22Rv1 (cell line): ENCODE data around the gene CBLN4.

Experiments
- ZFX ChIP-seq: fragments of 450-650 bp; IDR thresholded peaks from 2 replicates; pipeline ENCODE4 v1.6.1; 2017; ENCODE audit warnings: antibody characterized with exemption, borderline replicate concordance
- TF ChIP-seq, protein P1 (sequence below): fragments of 450-650 bp; IDR thresholded peaks from 2 replicates; pipeline ENCODE4 v1.5.1; 2017; ENCODE audit warnings: mild to moderate bottlenecking

DNA sequence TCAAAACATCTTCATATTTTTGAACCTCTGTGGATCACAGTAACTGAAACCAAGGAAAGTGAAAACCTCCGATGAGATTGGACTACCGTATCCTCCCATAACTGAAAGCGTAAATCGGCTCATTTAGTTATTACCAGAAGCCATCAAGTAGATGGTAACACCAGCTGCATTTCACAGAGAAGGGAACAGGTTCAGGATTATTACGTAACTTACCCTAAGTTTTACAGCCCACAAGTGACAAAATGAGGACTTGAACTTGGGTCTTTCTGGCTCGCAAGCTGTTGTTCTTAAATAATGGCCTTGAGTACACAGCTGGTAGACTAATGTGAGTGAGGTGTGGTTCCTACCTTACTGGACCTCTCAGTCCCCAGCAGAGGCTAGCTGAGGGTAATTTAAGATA is 37.9 kb upstream of the CBLN4 start:
- TF ChIP-seq, protein P1, sequence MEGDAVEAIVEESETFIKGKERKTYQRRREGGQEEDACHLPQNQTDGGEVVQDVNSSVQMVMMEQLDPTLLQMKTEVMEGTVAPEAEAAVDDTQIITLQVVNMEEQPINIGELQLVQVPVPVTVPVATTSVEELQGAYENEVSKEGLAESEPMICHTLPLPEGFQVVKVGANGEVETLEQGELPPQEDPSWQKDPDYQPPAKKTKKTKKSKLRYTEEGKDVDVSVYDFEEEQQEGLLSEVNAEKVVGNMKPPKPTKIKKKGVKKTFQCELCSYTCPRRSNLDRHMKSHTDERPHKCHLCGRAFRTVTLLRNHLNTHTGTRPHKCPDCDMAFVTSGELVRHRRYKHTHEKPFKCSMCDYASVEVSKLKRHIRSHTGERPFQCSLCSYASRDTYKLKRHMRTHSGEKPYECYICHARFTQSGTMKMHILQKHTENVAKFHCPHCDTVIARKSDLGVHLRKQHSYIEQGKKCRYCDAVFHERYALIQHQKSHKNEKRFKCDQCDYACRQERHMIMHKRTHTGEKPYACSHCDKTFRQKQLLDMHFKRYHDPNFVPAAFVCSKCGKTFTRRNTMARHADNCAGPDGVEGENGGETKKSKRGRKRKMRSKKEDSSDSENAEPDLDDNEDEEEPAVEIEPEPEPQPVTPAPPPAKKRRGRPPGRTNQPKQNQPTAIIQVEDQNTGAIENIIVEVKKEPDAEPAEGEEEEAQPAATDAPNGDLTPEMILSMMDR = no peak
- TF ChIP-seq ZFX = no peak
